GM18867 (cell line): ENCODE data around the gene PACRG.
"Not testable (repeated sequence)": the region's sequence is repeated elsewhere in the genome, so short reads cannot be mapped to it uniquely, and the experiment has no call there.

Source experiments
- ATAC-seq: cut with Tn5 transposase; IDR thresholded peaks from one replicate; pipeline ENCODE4 v1.9.1; 2021; ENCODE audit warnings: mild to moderate bottlenecking, moderate library complexity; ENCODE audit not compliant: unreplicated experiment

The PACRG gene

GRCh38 chr6:162727322-162728182 lies at the start of gene PACRG, which contains the start of gene PRKN:
Gene PACRG, plus strand, starts transcription at chr6:162727974.
Gene PRKN, minus strand, starts transcription at chr6:162727766.
- peak; percentile 97 for ATAC-seq

GRCh38 chr6:162678896-162679295 lies 48.9 kb upstream of the PACRG start:
- ATAC-seq, result not testable (repeated sequence)

- ATAC-seq, result no peak
These were observed 48.1 kb upstream of the PACRG start for GRCh38 chr6:162679681-162680080.

GRCh38 chr6:162680367-162680766 lies 47.4 kb upstream of the PACRG start:
- no peak for ATAC-seq

GRCh38 chr6:162680871-162681270 lies 46.9 kb upstream of the PACRG start:
- ATAC-seq, result no peak

- no peak for ATAC-seq
These were observed 46.3 kb upstream of the PACRG start for GRCh38 chr6:162681447-162681846.

GRCh38 chr6:162683135-162683534 lies 44.6 kb upstream of the PACRG start:
- no peak for ATAC-seq

GRCh38 chr6:162684052-162684451 lies 43.7 kb upstream of the PACRG start:
- no peak for ATAC-seq

- no peak for ATAC-seq
These were observed 42.8 kb upstream of the PACRG start for GRCh38 chr6:162684961-162685360.

- ATAC-seq, result no peak
These were observed 42.2 kb upstream of the PACRG start for GRCh38 chr6:162685586-162685985.

GRCh38 chr6:162688751-162689345 lies 38.9 kb upstream of the PACRG start:
- ATAC-seq, result no peak

- ATAC-seq, result no peak
These were observed 37.6 kb upstream of the PACRG start for GRCh38 chr6:162690158-162690557.

GRCh38 chr6:162697872-162698403 lies 29.8 kb upstream of the PACRG start:
- ATAC-seq, result no peak

GRCh38 chr6:162698440-162698839 lies 29.3 kb upstream of the PACRG start:
- no peak for ATAC-seq

GRCh38 chr6:162699961-162700360 lies 27.8 kb upstream of the PACRG start:
- ATAC-seq, result no peak

GRCh38 chr6:162700966-162701365 lies 26.8 kb upstream of the PACRG start:
- ATAC-seq, result no peak

- no peak for ATAC-seq
These were observed 26.2 kb upstream of the PACRG start for GRCh38 chr6:162701551-162701950.

- ATAC-seq, result no peak
These were observed 25.3 kb upstream of the PACRG start for GRCh38 chr6:162702446-162702845.

GRCh38 chr6:162704001-162704400 lies 23.8 kb upstream of the PACRG start:
- ATAC-seq, result no peak

- no peak for ATAC-seq
These were observed 22.0 kb upstream of the PACRG start for GRCh38 chr6:162705736-162706135.

- ATAC-seq, result no peak
These were observed 21.5 kb upstream of the PACRG start for GRCh38 chr6:162706232-162706631.

- ATAC-seq, result no peak
These were observed 18.8 kb upstream of the PACRG start for GRCh38 chr6:162708971-162709370.
